KMS-11 (cell line): ENCODE measurements around the gene RPS5.

Experiments used
- H2AFZ ChIP-seq: fragments of 200-600 bp; sonication (generic); 2 replicates; pipeline ENCODE4 v1.6.1; 2016; ENCODE audit warnings: antibody characterized with exemption, mixed run types, low read depth
- H3K27ac ChIP-seq: fragments of 200-600 bp; sonication (generic); 2 replicates; pipeline ENCODE4 v1.6.1; 2016; ENCODE audit warnings: mild to moderate bottlenecking, mixed run types
- H3K27me3 ChIP-seq: fragments of 200-600 bp; sonication (generic); 2 replicates; pipeline ENCODE4 v1.6.1; 2017; ENCODE audit warnings: mild to moderate bottlenecking, low read depth, mixed run types, moderate library complexity; ENCODE audit not compliant: insufficient read depth
- H3K36me3 ChIP-seq: fragments of 200-600 bp; sonication (generic); 2 replicates; pipeline ENCODE4 v1.6.1; 2017; ENCODE audit warnings: mild to moderate bottlenecking, mixed run types; ENCODE audit not compliant: insufficient read depth
- H3K4me1 ChIP-seq: fragments of 200-600 bp; sonication (generic); 2 replicates; pipeline ENCODE4 v1.6.1; 2016; ENCODE audit warnings: mild to moderate bottlenecking, low read depth, mixed run types; ENCODE audit not compliant: poor library complexity, severe bottlenecking
- H3K4me2 ChIP-seq: fragments of 200-600 bp; sonication (generic); 2 replicates; pipeline ENCODE4 v1.7.0; 2016; ENCODE audit warnings: mild to moderate bottlenecking, mixed run types
- H3K4me3 ChIP-seq: fragments of 200-600 bp; sonication (generic); IDR thresholded peaks from 2 replicates; pipeline ENCODE4 v1.6.1; 2017; ENCODE audit warnings: low read depth, low read length, mixed read lengths; ENCODE audit not compliant: insufficient read depth
- H3K79me2 ChIP-seq: fragments of 200-600 bp; sonication (generic); 2 replicates; pipeline ENCODE4 v1.6.1; 2016; ENCODE audit warnings: low read depth, mixed run types; ENCODE audit not compliant: insufficient read depth
- H3K9ac ChIP-seq: fragments of 200-600 bp; sonication (generic); 2 replicates; pipeline ENCODE4 v1.6.1; 2016; ENCODE audit warnings: mild to moderate bottlenecking, mixed run types
- H4K20me1 ChIP-seq: fragments of 200-600 bp; sonication (generic); 2 replicates; pipeline ENCODE4 v1.6.1; 2016; ENCODE audit warnings: mild to moderate bottlenecking, mixed run types; ENCODE audit not compliant: insufficient read depth
- CTCF ChIP-seq: fragments of 200-600 bp; sonication (generic); conservative IDR thresholded peaks from 2 replicates; pipeline ENCODE4 v1.6.1; 2017; ENCODE audit warnings: low read depth, mild to moderate bottlenecking, antibody characterized with exemption, low read length, moderate library complexity, mixed read lengths

The RPS5 gene

GRCh38 chr19:58364146-58364545 lies 22.9 kb upstream of the RPS5 start:
- Histone ChIP-seq H3K27ac (no peak overlapping the region), H2AFZ (no peak overlapping the region)
- no peak for TF ChIP-seq CTCF

GRCh38 chr19:58366585-58367430 lies 20.3 kb upstream of the RPS5 start:
- Histone ChIP-seq H2AFZ (no peak overlapping the region), H3K4me2 (no peak overlapping the region), H3K4me1 (no peaks in the 10 kb centered on the region), H3K27ac (no peak overlapping the region), H3K79me2 (no peaks in the 10 kb centered on the region), H3K4me3 (no peak overlapping the region), H3K27me3 (no peaks in the 10 kb centered on the region; the same call in 1 of the 2 replicates), H4K20me1 (no peaks in the 10 kb centered on the region), H3K9ac (no peak overlapping the region), H3K36me3 (no peaks in the 10 kb centered on the region)
- TF ChIP-seq CTCF: no peak

More at GRCh38 chr19:58364146-58364545, 22.9 kb upstream of the RPS5 start:
- H3K4me3 ChIP-seq: no peak overlapping the region
- H4K20me1 ChIP-seq: no peaks in the 10 kb centered on the region
- no peaks in the 10 kb centered on the region for H3K36me3 ChIP-seq
- H3K4me2 ChIP-seq: no peak overlapping the region
- no peaks in the 10 kb centered on the region for H3K4me1 ChIP-seq
- H3K27me3 ChIP-seq: no peaks in the 10 kb centered on the region
- H3K9ac ChIP-seq: no peak overlapping the region
- no peaks in the 10 kb centered on the region for H3K79me2 ChIP-seq

GRCh38 chr19:58367698-58368454 lies 19.2 kb upstream of the RPS5 start:
- no peaks in the 10 kb centered on the region for H3K36me3 ChIP-seq
- H3K4me1 ChIP-seq: no peaks in the 10 kb centered on the region
- TF ChIP-seq CTCF: no peak
- H4K20me1 ChIP-seq: no peaks in the 10 kb centered on the region
- H3K4me3 ChIP-seq: no peak overlapping the region
- H3K27ac ChIP-seq: no peak overlapping the region
- H3K9ac ChIP-seq: no peak overlapping the region
- H2AFZ ChIP-seq: no peak overlapping the region
- no peaks in the 10 kb centered on the region; the same call in 1 of the 2 replicates for H3K27me3 ChIP-seq
- H3K79me2 ChIP-seq: no peaks in the 10 kb centered on the region
- H3K4me2 ChIP-seq: no peak overlapping the region

- Histone ChIP-seq H3K79me2 (no peaks in the 10 kb centered on the region), H3K36me3 (no peaks in the 10 kb centered on the region), H3K4me3 (no peak overlapping the region), H4K20me1 (no peaks in the 10 kb centered on the region), H3K4me2 (no peak overlapping the region), H3K27ac (no peak overlapping the region), H3K27me3 (no peaks in the 10 kb centered on the region; the same call in 1 of the 2 replicates), H3K9ac (no peak overlapping the region), H3K4me1 (no peaks in the 10 kb centered on the region), H2AFZ (no peak overlapping the region)
- TF ChIP-seq CTCF: no peak
Observed at GRCh38 chr19:58368561-58369360, 18.3 kb upstream of the RPS5 start.
